HepG2 (cell line): Measurements from ENCODE around the gene MIER2.

Experiments
- FOXK1 ChIP-seq: sonication (generic); formaldehyde crosslinking; IDR thresholded peaks from 2 replicates; pipeline ENCODE4 v1.4.0; 2020; ENCODE audit warnings: low read depth, missing genetic modification reagents, borderline replicate concordance
- GTF2F1 ChIP-seq: fragments of 150-350 bp; IDR thresholded peaks from 2 replicates; pipeline ENCODE4 v1.6.1; 2014; ENCODE audit warnings: low read length
- HIC2 ChIP-seq: sonication (generic); formaldehyde crosslinking; IDR thresholded peaks from 2 replicates; pipeline ENCODE4 v1.9.0; 2022; ENCODE audit warnings: low read depth, missing genetic modification reagents
- HNRNPL ChIP-seq: fragments of 200-400 bp; formaldehyde crosslinking; IDR thresholded peaks from 2 replicates; pipeline ENCODE4 v1.6.1; 2017; ENCODE audit warnings: mild to moderate bottlenecking, low read depth, low read length
- HOXD1 ChIP-seq: sonication (generic); formaldehyde crosslinking; IDR thresholded peaks from 2 replicates; pipeline ENCODE4 v1.5.0; 2020; ENCODE audit warnings: missing genetic modification reagents
- REST ChIP-seq, 2 experiments: IDR thresholded peaks; 2 replicates each; pipeline ENCODE4 v1.6.1; 2011 to 2012; ENCODE audit warnings: low read length in 2 of 2, borderline replicate concordance in 1 of 2, low read depth in 1 of 2, mild to moderate bottlenecking in 1 of 2, moderate library complexity in 1 of 2
- TAF1 ChIP-seq: sonication (generic); formaldehyde crosslinking; IDR thresholded peaks from 2 replicates; pipeline ENCODE4 v1.4.0; 2020; ENCODE audit warnings: missing genetic modification reagents
- ZBTB43 ChIP-seq: sonication (generic); formaldehyde crosslinking; conservative IDR thresholded peaks from 2 replicates; pipeline ENCODE4 v1.4.0; 2020; ENCODE audit warnings: missing genetic modification reagents
- ZNF124 ChIP-seq: sonication (generic); formaldehyde crosslinking; IDR thresholded peaks from 2 replicates; pipeline ENCODE4 v1.4.0; 2020; ENCODE audit warnings: missing genetic modification reagents
- ZNF580 ChIP-seq: IDR thresholded peaks from 2 replicates; pipeline ENCODE4 v1.6.1; 2016; ENCODE audit warnings: low read depth, borderline replicate concordance
- ZNF614 ChIP-seq: IDR thresholded peaks from 2 replicates; pipeline ENCODE4 v1.6.1; 2018; ENCODE audit warnings: missing biosample characterization, missing genetic modification reagents, inconsistent platforms, borderline replicate concordance
- ZNF704 ChIP-seq: sonication (generic); formaldehyde crosslinking; IDR thresholded peaks from 2 replicates; pipeline ENCODE4 v1.8.1; 2023; ENCODE audit warnings: mild to moderate bottlenecking, inconsistent platforms, moderate library complexity, missing genetic modification reagents, borderline replicate concordance

GRCh38 chr19:315811-316210, 28.8 kb downstream of the MIER2 start:
- TF ChIP-seq HNRNPL (no peak), ZNF614 (no peak), GTF2F1 (no peak), FOXK1 (CRISPR knock-in tag) (no peak), TAF1 (CRISPR knock-in tag) (no peak), HOXD1 (CRISPR knock-in tag) (no peak), HIC2 (CRISPR knock-in tag) (no peak), ZNF580 (CRISPR knock-in tag) (no peak), REST (IDR thresholded peaks at IDR 0.05; ENCODE audit: borderline replicate concordance in 1 of 2, low read depth in 1 of 2, low read length in 2 of 2) (no peak), ZBTB43 (CRISPR knock-in tag) (no peak), ZNF704 (CRISPR knock-in tag) (no peak), ZNF124 (CRISPR knock-in tag) (no peak)
